Activated CD4-positive, CD25-positive, alpha-beta regulatory T cell treated with anti-CD3 and anti-CD28 coated beads, Interleukin-2, amount 50 U/mL, for 16 hours (primary cell): Measurements from ENCODE around the gene TARBP2.

Experiments
- DNase-seq: peaks from one replicate; pipeline ENCODE4 v3.0.0-alpha.2; 2020; ENCODE audit warnings: low read depth, low spot score

TARBP2 gene

GRCh38 chr12:53552361-53553327 lies 51.6 kb downstream of the TARBP2 start:
- DNase-seq = no peak
